C1 segment of cervical spinal cord (tissue), 14 donors: Measurements from ENCODE around the gene STRADA.
"Not testable (repeated sequence)": the region's sequence is repeated elsewhere in the genome, so short reads cannot be mapped to it uniquely, and the experiment has no call there.

Experiments used
- DNase-seq, 14 donors: peaks; one replicate each; lab custom pipeline; 2025; lab: John Stamatoyannopoulos, UW

The STRADA gene

DNA sequence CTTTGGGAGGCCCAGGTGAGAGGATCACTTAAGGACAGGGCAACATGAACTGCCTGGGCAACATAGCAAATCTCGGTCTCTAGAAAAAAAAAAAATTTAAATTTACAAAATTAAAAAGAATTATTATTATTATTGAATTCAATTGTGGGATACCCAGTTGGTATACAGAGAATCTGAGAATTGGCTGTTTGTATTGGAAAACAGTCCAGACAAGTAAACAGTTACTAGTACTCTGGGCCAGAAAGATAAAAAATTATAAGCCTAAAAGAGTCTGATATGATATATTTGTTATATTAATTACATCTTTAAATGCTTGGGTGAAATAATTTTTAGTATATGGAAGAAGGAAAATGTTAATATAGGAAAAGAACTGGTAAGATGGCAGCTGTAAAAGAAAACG lies 16.8 kb upstream of the STRADA start:
- no peak for DNase-seq

- DNase-seq: no peak
These were observed 12.4 kb upstream of the STRADA start for GRCh38 chr17:63754046-63754445.

GRCh38 chr17:63753215-63753614 lies 11.6 kb upstream of the STRADA start:
- no peak for DNase-seq

- no peak for DNase-seq
These were observed 11.1 kb upstream of the STRADA start for GRCh38 chr17:63752707-63753106.

DNA sequence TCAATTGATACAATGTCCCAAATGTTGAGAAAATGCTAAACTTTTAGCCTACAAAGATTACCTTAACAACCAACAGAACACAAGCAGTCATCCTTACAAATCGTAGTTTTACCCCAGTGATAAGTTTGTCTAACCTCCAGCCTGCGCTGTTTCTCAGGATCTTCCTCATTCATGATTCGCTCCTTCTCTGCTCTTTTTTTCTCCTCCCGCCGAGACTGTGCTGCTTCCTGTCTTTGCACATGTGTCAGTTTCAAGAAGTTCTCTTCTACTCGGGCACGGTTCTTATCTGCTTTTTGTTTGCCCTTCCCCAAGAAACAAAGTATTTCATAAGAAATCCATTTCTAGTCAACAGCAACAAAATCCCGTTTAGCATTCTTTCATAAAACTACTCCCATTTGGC lies 10.2 kb upstream of the STRADA start:
- DNase-seq: peak in 1 of 14 donors; percentile 2

DNA sequence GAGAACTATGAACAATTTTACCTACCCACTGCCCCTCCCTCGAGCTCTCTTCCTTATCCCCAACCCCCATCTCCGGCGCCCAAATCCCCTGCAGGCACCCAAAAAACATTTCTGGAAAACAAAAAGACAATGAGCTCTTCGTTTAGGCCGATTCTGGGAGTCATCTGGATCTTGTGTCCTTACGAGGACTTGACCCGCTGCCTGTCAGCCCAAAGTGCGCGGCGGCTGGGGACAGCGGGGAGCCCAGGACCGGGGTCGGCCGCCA lies 524 bp downstream of the STRADA start:
- DNase-seq: peak in 3 of 14 donors; percentile 33 to 69 (median 34)

GRCh38 chr17:63740464-63741142 lies 996 bp downstream of the STRADA start:
- DNase-seq: peak in 2 of 14 donors; percentile 17 to 18

DNA sequence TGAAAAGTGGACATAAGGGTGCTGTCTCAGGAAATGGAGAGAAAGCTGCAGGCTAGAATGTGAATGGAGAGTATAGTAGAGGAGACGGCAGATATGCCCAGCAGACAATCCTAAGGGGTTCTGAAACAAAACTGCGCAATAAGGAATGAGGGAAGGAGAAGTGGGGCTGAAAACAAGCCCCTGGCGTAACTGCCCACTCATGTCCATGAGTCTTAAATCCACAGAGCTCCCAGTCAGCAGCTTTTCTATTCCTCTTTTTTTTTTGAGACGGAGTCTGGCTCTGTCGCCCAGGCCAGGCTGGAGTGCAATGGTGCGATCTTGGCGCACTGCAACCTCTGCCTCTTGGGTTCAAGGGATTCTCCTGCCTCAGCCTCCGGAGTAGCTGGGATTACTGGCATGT lies 5.9 kb downstream of the STRADA start:
- DNase-seq: no peak

DNA sequence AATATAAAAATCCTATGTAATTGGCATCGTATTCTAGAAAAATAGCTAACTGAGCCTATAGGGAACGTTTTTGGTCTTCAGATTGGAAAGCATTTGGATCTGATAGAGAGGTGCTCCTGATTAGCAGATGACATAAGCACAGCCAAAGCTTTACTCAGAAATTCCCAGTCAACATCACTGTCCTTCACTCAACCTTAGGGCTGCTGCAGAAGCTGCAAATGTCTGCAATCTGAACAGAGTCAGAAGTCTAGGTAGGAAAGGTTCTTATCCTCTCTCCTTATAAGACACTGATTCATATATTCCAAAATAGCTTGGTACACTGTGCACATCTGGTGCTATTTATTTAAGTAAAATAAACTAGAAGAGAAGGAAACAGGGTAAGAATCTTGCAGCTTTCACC lies 19.2 kb downstream of the STRADA start:
- no peak for DNase-seq

- DNase-seq: not testable (repeated sequence)
These were observed 21.4 kb downstream of the STRADA start for GRCh38 chr17:63720194-63720593.

DNA sequence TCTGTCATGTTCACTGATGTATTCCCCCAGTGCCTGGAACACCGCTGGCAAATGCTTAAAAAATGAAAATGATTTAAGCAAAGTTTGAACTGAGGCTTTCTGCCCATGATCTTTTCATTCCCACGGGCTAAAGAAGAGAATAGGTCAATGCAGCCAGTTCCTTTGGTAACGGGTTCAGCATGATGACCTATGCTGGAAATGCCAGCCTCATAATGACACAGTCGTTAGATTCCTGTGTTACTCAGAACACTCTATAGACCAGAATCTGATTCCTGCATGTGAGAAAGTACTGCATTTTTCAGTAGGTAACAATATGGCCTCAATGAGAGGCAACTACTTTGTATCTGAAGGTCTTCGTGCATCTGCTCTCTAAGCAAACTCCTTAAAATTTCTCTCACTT lies 22.6 kb downstream of the STRADA start:
- no peak for DNase-seq

DNA sequence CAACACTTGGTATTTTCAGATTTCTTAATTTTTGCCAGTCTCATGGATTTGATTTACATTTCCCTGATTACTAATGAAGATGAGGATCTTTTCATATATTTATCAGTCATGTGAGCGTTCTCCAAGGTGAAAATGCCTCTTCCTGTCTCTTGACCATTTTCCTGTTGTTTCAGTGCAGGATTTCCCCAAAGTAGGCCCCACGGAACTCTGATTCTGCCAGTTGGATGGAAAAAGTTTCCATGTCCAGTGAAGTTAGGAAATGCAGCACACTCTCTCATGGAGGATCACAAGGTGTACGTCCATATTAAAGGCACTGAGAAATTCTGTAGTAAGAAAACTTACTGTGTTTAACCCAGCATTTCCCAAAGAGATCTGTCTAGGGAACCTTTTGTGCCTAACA lies 25.2 kb downstream of the STRADA start:
- no peak for DNase-seq

DNA sequence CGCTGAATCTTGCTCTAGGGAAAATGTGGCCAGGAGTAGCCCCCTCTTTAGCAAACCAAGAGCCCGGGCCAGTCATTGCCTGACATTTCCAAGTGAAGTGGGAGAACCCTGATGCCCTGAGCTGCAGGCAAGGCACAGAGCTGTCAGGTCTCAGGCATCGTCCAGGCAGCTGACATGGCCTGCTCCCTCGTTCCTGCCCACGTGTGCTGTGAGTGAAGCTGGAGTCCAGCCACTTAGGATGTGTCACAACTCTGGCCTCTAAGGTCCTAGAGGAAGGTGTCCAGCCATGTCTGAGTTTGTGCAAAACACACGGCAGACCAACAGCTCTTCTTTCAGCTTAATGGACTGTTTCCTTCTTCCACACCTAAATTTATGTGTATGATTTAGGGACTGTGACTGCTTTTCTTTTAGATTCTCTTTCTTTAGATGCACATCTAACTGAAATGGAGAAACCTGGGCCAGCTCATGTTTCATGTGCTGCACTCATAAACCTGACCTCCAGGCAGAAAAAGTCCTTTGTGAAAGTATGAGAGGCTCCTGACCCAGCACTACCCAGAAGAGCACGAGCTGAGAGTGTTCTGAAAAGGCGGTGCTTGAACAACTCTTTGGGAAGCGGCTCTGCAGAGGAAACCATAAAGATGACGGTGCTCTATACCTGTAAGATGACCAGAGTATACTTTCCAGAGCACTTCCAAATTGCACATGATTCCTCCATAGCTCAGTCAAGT lies 26.9 kb downstream of the STRADA start:
- DNase-seq: no peak

DNA sequence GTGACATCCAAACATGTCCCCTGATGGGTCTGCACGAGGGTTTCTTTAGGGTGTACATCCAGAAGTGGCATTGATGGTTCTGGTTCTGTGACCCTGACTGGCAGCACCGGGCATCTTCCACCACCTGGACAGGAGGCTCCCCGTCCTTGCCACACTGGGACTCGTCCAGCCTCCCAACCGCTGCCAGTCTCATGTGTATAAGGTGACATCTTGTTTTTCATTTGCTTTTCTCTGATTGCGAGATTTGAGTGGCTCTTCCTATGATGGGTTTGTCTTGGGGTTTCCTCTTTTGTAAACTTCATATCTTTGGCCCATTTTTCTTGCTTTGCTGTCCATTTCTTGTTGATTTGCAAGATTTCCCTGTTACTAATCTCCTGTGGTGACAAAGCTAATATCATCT lies 32.5 kb downstream of the STRADA start:
- no peak for DNase-seq

GRCh38 chr17:63707151-63707550 lies 34.4 kb downstream of the STRADA start:
- DNase-seq: no peak

DNA sequence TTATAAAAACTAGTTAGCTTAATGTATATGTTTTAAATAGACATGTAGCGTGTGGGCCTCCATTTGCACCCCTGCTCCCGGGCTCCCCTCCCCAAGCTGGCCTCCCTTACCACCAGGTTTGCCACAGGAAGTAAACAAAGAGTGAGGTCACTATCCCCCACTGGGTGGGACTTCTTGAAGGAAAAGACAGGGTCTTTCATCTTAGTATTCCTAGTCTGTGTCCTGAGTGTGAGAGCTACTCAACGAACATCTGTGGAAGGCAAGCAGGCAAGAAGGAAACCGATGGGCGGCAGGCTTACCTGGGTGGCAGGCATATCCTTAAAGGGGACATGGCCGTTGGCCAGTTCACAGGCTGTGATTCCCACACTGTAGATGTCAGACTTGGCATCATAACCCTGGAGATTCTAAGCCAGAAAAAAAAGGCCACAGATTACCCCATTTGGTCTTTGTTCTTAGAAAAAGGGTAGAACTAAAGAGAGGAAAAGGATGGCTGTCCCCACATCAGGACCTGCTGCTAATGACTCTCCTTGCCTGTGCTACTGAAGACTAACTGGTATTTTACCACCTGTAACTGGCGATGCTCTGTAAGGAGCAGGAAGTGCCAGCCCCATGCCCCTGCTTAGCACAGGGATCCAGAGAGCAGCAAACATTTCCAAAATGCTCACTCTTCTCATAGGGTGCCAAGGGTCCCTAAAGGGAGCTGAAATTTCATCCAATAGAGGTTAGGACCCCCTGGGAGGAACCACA lies 35.1 kb downstream of the STRADA start:
- DNase-seq: no peak

DNA sequence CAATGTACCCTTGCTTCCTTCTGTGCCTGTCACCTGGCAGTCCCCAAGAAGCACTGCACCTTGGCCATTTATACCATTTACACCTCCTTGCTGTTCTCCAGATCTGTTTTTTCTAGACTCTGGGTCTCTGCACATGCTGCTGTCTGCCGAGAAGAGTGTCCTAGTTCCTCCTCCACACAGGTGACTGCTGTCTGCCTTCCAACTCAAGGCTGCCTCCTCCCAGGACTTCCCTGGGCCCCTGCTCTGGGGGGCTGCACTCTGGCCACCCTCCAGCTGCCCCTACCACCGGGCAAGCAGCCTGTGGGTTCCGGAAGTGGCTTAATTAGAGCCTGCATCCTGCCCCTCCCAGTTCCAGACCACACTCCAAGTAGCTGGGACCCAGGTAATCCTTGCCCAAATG lies 35.9 kb downstream of the STRADA start:
- no peak for DNase-seq

GRCh38 chr17:63704836-63705235 lies 36.8 kb downstream of the STRADA start:
- no peak for DNase-seq

- no peak for DNase-seq
These were observed 37.4 kb downstream of the STRADA start for GRCh38 chr17:63704259-63704576.

DNA sequence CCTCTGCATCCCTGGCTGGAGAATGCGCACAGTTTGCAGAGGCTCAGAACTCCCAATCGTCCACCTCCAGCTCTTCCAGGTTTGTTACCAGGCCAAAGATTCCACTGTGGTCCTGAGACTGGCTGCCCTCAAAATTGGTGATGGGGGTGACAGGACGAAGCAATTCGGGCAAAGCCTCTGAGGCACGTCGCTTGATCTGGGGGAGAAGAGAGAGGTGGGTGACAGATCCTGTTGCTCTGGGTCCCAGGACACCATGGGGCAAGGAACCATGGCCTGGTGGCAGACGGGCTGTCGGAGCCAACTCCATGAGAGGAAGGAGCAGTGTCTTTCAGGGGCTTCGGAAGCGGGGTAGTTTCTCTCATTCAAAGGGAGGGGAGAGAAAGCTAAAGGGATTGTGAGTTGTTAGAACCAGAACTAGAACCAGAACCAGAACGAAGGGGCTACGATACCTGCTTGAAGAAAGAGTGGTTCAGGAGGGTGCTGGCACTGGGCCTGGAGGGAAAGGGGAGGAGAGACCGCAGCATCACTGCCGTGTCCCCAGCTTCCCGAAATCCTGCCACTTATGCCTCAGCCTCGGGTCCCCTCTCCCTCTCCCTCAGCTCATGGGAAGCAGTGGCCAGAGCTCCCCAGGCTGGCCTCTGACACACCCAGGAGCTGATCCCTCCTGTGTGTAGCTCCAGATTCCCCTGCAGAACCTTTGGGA lies 37.9 kb downstream of the STRADA start:
- DNase-seq: no peak

DNA sequence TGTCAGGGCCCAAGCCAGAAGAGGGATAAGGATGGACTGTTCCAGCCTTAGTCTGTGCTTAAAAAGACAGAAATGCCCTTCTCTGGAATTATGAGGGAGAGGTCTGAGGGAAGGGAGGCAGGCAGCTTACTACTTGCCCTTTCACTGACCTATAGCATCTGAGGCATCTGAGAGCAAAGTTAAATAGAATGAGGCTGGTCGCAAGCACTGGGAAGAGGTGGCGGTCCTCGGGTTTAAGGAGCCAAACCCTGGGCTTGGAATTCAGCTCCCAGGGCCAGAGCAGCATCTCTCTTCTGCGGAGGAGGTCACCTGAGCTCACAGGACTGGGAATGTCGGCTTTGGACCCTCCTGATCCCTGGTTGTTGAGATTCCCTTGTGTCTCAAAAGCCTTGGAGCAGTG lies 38.6 kb downstream of the STRADA start:
- DNase-seq: no peak

DNA sequence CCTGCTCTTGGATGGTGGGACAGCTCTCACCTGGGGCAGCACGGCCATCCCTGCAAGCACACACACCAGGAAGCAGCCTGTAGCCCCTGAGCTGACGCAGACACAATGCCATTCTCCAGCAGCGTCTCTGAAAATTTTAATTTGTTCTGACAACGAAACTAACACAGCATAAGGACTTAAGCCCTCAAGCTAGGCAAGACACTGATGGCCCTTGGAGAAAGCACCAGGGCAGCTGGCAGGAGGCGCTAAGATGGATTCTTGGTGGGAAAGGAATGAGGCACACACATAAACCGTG lies 38.9 kb downstream of the STRADA start:
- no peak for DNase-seq
